NCI-H2029 treated with DMSO at 0.1 percent for 48 hours (cell line): Measurements from ENCODE around the gene BCAS2.

Source experiments
- DNase-seq: peaks from one replicate; lab custom pipeline; 2025; lab: John Stamatoyannopoulos, UW

Gene BCAS2

DNA sequence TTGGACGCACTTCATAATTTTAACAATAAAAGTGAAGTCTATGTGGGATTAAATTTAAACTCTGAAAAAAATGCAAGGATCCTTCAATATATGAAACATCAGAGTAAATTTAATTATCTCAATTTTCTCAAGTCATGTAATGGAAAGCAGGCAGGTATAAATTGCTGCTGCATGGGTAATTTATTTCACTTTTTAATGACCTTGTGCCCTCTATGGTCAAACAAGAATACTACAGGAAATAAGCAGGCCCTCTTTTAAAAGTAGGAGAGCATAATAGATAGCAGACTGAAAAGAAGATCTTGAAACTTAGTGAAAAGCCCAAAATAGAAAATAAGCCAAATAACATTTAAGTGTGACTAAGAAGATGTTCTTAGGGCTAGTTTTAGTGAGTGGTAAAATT is 22.9 kb downstream of the BCAS2 start:
- no peak for DNase-seq

DNA sequence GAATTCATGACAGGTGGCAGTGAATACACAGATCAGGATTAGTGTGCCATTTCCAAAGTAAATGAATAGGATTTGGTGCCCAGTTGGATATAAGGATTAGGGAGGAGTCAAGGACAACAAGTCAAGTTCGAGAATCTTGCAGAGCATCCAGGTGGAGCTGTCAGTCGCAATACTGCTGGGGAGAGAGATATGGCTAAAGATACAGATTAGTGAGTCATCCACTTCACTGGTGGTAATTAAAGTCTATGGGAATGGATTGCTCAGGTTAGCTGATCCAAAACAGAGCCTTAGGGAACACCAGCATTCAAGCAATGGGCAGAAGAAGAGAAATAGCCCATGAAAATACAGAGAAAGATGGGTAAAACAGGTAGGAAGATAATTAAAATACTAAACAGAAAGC is 26.8 kb downstream of the BCAS2 start:
- DNase-seq: no peak

DNA sequence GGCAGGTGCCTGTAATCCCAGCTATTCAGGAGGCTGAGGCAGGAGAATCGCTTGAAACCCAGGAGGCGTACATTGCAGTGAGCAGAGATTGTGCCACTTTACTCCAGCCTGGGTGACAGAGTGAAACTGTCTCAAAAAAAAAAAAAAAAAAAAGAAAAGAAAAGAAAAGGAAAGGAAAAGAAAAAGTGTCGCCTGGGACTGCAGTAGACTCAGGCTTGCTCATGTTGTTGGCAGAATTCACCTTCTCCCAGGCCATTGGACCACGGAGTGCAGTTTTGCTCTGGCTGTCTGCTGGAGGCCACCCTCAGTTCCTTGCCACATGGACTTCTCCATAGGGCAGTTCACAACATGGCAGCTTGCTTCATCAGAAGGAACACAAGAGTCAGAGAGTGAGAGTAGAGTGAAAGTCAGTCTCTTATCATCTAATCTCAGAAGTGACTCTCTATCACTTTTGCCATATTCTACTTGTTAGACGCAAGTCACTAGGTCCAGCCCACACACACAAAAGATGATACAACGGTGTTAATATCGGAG is 29.2 kb downstream of the BCAS2 start:
- no peak for DNase-seq

DNA sequence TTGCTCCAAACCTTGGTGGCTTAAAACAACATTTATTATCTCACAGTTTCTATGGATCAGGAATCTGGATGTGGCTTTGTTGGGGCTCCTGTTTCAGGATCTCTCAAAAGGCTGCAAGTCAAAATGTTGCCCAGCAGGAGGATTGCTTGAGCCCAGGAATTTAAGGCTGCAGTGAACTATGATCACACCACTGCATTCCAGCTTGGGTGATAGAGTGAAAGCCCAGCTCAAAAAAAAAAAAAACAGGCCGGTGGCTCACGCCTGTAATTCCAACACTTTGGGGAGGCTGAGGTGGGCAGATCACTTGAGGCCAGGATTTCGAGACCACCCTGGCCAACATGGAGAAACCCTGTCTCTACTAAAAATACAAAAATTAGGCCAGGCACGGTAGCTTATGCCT is 30.0 kb downstream of the BCAS2 start:
- no peak for DNase-seq

DNA sequence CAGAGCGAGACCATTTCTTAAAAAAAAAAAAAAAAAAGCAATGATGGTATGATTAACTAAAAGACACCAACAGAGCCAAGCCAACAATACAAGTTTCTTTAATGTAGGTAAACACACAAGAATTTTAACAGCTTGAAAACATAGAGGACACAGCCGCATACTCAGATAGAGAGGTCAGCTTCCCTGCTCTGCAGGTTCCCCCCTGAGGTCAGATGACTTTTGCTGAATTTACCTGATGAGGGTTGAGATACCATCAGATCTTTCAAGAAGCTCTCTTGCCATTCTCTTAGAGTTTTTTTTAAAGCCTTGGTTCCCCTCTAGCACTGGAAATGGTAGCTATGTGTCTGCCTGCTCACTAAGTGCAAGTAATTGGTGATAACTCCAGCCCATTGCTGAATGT is 31.1 kb downstream of the BCAS2 start:
- DNase-seq: no peak

DNA sequence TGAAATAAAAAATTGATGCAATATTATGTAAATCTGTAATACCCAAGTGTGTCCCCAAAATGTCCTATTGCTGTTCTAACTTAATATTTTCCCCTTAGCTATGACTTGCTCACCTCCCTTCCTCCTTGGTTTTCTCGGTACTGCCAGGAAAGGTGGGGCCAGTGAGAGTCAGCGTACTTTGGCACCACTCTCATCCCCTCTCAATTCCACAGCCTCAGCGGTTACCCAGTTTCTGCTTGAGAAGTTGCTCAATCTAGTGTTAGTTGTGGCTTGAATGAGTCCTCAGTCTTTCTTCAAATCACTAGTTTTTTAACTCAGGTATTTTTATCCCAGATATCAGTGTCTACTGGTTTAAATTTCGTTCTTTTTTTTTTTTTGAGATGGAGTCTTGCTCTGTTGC is 32.3 kb downstream of the BCAS2 start:
- DNase-seq: no peak

DNA sequence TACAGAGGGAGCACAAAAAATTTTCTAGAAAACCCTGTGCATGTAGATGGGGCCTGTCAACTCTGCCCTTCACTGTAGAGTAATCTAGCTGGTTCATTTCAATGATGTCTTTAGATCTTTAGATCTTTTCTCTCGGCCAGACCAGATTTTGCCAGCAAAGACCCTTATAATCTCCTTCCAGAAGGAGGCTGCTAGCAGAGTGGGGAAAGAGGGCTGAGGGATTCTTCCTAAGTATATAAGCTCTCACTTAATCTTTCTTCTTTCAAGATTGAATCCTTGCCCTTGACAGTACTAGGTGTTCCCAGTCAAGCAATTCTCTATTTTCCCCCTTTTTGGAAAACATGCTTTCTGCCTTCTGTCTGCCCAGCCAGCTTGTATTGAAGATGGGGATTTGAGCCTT is 34.3 kb downstream of the BCAS2 start:
- DNase-seq: no peak

DNA sequence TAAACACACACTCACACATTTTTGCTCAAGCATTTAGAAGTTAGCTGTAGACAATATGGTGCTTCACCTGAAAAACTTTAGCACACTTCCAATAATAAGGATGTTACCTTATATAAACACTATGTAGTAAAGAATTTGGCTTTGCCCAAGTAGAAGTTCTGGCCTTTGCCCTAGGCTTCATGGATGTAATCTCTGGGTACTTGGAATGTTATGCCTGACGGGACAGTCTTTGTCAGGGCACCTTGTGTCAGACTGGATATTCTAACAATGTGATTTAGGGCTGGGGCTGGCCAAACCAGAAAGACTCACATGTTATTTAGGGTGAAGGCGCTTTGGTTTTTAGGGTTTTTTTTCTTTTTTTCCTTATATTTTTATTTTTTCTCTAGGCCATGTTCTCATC is 35.6 kb downstream of the BCAS2 start:
- DNase-seq: no peak

DNA sequence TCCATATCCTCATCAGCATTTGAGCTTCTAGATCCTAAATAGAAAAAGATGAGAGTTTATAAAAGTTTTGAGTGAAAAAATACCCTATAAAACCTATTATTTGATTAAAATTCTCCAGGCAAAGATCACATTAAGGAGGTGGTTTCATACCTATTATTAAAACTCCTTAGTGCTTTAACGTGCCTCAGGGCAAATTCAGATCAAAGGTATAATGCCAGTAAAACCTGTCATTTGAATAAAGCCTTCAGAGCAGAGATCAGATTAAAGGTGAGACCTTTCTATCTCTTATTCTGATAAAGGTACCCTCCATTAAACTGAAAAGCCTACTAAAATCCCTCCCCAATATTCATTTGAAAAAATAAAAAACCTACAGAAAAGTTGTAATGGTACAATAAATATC is 36.1 kb downstream of the BCAS2 start:
- DNase-seq: no peak

DNA sequence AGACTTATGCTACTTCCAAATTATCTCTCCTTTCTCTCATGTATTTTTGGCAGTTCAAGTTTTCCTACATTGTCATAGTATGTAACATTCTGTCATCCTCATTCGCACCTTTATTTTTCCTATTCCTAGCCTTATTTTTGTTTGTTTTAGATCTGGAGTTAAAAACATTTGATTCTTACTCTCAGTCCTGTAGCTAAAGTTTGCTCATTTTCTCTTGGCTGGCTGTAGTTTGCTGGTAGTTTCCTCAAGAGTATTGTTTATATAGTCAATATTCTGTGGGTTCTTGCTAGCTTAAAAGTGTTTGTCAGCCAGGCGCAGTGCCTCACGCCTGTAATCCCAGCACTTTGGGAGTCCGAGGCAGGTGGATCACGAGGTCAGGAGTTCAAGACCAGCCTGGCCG is 40.6 kb downstream of the BCAS2 start:
- no peak for DNase-seq

DNA sequence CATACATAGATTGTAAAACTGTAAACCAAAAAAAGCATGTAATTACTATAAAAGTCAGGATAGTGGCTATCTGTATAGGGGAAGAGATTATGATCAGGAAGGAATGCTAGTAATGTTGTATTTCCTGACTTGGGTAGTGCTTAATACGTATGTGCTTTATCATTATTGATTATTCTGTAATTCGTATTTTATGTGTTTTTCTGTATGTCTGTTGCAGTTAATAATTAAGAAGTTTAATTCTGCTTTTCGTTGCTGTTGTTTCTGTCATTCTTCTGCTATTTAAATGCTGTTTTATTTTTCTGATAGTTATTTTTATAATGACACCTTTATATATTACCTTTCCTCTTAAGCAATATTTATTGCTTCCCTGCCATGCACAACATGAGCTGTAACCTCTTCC is 41.1 kb downstream of the BCAS2 start:
- no peak for DNase-seq

DNA sequence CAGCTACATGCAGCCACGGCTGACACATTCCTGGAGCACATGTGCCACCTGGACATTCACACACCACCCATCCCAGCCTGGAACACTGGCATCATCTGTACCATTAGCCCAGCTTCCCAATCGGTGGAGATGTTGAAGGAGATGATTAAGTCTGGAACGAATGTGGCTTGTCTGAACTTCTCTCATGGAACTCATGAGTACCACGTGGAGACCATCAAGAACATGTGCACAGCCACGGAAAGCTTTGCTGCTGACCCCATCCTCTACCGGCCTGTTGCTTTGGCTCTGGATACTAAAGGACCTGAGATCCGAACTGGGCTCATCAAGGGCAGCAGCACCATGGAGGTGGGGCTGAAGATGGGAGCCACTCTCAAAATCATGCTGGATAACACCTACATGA is 45.4 kb downstream of the BCAS2 start:
- DNase-seq: no peak

DNA sequence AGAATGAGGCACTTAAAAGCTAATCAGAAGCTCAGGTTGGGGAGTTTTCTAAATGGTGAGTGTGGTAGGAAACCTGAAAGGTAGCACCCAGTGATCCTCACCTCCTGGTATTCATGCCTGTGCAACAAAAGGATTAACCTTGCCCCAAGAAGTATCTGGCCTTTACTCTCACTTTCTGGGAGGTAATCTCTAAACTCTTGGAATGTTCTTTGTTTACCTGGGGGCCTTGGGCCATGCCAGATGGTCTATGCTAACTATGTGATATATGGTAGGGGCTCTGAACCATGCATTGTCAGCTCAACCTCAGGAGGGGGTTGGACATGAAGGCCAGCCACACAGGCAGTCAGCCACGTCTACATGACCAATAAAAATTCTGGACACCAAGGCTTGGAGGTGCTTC is 46.0 kb downstream of the BCAS2 start:
- DNase-seq: no peak

DNA sequence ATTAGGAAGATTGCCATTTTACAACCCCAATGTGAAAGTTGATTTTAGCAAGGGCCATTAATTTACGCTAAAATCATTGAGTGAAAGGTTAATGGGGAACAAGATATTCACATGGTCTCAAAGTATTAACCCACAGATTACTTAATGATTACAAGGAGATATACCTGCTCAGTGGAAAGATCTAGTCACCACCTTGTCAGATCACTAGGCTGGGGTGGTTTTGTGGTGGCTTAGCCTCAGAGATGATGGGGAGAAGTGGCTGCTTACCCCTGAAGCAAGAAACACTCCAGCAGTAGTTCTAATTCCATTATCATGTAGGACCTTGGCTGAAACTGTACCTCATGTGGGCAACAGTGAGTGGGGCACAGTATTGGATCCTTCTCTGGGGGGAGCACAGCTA is 50.3 kb downstream of the BCAS2 start:
- DNase-seq: no peak

DNA sequence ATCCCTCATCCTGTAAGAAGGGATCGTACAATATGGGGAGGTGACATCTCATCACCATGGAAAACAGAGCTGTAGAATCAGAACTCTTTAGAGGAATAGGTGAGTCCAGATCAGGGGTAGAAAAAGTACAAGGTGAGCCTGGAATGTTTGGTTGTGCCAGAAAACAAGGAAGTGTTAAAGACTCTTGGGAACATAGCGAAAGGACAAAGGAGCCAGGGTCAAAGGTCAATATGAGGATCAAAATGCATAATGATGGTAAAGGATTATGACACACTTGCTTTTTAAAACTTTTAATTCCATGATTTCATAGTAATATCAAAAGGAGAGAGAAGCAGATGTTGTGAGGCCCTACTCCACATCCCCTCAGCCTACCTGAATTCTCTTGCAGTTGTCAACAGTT is 51.2 kb downstream of the BCAS2 start:
- no peak for DNase-seq

DNA sequence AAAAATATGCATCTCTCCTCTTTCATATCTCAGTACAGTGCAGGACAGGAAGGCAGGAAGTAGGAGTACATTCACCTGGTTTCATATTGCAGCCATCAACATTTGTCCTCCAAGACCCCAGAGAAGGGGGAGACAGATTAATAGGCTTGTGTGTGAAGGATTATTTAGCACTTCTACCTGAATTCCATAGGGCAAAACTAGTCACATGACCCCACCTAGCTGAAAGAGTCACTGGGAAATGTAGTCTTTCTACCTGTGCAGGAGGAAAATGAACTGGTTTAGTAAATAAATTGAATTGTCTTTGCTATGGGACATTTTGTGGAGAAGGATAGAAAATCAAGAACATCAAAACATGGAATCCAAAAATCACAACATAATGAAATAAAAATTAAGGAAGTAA is 56.5 kb downstream of the BCAS2 start:
- no peak for DNase-seq

DNA sequence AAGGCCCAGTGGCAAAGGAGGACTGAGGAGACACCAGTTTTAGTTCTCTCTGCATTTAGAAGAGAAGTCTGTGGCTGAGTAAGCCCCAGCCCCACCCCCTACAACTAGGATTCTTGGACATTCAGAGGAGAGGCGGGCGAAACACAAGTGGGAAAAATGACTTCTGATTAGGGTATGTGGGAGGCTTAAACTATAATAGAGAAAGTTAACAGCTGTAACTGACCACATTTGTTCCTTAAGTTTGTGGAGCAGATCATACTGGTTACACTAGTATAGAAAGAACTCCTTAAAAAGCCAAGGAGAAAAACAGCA is 59.2 kb downstream of the BCAS2 start:
- no peak for DNase-seq

DNA sequence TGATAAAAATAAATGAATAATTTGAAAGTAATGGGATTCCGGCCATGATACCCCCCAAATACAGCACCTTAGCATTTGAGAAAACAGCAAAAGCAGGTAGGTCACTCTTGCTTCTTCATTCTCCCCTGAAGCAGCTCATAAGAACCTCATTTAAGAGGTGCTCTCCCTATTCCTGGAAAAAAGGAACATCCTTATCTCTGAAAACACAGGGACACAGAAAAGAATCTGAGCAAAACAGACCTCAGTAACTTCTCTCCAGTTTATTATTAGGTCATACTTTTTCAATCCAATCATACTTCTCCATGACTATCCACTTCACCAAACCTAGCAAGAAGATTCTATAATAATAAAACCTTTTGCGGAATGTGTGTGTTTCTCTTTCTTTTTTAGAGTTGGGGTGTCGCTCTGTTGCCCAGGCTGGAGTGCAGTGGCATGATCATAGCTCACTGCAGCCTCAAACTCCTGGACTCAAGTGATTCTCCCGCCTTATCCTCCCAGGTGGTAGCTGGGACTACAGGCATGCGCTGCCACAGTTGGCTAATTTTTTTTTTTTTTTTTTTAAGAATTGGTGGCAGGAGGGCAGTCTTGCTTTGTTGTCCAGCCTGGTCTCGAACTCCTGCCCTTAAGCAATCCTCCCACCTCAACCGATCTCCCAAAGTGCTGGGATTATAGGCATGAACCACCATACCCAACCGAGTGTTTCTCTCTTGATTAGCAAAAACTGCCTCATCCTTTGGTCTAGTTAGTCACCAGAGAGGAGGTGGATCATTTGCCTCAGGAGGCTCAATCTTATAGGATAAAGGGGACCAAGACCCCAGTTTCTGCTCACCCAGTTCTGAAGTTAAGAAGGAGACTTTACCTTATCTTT is 59.8 kb downstream of the BCAS2 start:
- DNase-seq: no peak
